ENCODE results near the gene QSOX2.

The QSOX2 gene, protein sequence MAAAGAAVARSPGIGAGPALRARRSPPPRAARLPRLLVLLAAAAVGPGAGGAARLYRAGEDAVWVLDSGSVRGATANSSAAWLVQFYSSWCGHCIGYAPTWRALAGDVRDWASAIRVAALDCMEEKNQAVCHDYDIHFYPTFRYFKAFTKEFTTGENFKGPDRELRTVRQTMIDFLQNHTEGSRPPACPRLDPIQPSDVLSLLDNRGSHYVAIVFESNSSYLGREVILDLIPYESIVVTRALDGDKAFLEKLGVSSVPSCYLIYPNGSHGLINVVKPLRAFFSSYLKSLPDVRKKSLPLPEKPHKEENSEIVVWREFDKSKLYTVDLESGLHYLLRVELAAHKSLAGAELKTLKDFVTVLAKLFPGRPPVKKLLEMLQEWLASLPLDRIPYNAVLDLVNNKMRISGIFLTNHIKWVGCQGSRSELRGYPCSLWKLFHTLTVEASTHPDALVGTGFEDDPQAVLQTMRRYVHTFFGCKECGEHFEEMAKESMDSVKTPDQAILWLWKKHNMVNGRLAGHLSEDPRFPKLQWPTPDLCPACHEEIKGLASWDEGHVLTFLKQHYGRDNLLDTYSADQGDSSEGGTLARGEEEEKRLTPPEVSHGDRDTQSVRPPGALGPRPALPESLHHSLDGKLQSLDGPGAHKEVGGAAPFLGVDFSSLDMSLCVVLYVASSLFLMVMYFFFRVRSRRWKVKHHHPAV

DNA sequence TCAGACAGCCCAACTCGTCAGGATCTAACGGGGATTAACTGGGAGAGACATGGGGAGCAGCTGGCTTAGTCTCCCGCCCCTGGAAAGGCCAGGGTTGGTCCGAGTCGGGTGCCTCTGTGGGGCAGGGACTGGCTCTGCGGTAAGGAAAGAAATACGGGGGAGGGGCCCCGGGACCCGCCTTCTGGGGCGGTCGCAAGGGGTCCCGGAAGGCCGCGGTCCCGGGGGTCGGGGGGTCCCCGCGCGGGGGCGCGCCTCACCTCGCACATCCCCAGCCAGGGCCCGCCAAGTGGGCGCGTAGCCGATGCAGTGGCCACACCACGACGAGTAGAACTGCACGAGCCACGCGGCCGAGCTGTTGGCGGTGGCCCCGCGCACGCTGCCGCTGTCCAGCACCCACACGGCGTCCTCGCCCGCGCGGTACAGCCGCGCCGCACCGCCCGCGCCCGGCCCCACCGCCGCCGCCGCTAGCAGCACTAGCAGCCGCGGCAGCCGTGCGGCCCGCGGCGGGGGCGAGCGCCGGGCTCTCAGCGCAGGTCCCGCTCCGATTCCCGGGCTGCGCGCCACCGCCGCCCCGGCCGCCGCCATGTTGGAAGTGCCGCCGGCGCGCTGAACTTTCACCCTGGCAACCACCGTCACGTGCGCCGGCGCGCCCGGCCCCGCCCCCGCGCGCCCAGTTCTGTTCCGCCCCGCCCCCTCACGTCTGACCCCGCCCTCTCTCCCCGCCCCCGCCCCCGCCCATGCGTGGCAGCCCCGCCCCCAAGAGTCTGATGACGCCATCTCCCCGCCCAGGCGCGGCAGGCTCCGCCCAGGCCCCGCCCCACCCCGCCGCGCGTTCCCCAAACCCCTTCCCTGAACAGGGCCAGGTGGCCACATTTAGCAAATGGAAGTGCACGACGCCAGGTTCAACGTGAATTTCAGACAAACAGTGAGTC is at the start of gene QSOX2:
Gene QSOX2, minus strand, starts transcription at position 594 of the 932 bp plus-strand sequence. Its CDS starts 9 bp downstream, at position 585.
- DNase-seq = peak; percentile 52

DNA sequence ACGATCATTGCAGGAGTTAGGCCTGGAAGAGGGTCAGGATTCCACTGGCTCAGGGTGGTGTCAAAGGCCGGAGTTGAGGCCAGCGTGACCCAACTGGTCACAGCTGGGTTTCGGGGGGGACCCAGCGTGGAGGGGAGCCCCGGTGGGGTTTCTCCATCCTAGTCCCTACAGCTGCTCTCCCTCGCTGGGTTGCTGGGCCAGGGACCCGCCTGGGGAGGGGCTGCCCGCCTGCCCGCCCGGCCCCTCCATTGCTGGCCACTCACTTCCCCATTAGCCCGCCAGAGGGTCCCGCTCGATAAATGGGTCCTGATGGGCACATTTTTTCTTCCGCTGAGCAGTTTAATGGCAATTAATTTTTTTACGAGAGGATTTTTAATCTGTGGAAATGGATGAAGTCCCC is 49.4 kb upstream of the QSOX2 start:
- no peak for DNase-seq

DNA sequence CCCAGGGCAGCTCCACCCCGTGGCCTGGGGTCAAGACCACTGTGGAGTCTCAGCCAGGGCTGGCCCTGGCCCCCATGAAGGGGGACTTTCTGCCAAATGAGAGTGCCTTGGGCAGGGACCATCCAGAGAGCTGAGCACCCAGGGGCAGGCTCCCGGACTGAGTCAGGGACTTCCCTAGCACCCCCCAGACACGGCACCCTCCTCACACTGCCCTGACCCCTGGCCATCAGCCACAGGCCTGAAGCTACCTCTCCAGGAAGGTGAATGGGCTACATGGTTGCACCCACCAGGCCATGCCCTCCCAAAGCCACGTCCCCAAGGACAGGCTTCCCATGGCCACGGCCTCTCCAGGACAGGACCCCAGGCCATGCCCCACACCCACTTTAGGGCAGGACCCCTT is 48.8 kb upstream of the QSOX2 start:
- DNase-seq = no peak

DNA sequence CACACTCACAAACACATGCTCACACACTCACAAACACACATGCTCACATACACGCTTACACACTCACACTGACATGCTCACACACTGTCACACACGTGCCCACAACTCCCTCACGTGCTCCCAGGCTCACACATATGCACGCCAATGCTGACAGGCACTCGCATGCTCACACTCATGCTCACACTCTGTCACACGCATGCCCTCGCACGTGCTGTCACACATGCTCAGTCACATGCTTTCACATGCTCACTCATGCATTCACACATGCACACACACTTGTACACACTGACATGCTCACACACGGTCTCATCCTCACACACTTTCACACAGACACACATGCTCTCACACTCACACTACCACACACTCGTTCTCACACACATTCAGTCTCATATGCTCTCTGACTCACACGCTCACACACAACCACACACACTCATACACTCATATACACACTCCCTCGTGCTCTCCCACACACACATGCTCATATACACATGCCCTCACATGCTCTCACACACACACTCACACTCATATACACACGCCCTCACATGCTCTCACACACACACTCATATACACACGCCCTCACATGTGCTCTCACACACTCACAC is 48.0 kb upstream of the QSOX2 start:
- no peak for DNase-seq

DNA sequence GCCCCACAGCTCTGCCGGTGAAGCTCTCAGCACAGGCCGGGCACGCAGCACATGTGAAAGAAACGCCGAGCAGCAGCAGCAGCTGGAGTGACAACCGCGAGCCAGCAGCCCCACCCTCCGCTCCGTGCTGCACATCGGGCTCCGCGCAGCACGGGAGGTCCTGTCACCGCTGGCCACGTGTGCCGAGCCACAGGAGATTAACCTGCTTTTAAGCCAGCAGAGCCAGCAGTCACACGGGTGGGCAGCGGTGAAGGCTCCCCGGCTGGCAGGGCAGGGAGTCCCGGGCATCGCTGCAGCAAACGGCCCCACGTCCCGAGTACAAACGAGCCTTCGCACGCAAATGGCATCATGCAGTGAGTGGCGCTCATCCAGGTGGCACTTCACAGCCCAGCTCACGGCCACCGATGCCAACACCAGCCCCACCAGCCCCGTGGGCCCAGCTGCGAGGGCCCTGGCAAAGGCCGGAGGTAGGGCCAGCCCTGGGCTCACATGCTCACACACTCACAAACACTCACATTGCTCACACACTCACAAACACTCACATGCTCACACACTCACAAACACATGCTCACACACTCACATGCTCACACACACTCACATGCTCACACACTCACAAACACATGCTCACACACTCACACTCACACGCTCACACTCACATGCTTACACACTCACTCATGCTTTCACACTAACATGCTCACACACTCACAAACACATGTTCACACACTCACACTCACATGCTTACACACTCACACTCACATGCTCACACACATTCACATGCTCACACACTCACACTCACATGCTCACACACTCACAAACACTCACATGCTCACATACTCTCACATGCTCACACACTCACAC is 47.2 kb upstream of the QSOX2 start:
- no peak for DNase-seq

DNA sequence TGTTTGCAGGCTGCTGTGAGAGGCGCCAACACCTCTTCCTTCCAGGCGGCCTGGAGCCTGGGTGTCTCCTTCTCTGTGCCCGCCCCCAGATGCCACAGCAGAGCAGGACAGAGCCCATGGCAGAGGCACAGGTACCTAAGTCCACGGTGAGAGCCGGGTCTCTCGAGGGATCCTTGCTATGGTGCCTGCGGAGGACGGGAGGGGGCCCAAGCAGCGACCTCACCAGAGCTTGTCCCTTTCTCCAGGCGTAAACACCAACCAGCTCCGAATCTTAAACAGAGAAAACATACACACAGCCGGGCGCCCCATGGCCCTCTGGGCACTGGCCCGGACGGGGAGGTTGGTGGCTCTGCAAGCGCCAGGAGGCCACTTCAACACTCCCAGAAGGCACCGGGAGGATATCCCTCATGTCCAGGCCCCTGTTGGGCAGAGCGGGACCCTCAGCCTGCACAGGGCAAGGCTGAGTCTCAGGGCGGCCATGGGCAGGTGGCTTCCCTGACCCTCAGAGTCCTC is 46.5 kb upstream of the QSOX2 start:
- DNase-seq = no peak

DNA sequence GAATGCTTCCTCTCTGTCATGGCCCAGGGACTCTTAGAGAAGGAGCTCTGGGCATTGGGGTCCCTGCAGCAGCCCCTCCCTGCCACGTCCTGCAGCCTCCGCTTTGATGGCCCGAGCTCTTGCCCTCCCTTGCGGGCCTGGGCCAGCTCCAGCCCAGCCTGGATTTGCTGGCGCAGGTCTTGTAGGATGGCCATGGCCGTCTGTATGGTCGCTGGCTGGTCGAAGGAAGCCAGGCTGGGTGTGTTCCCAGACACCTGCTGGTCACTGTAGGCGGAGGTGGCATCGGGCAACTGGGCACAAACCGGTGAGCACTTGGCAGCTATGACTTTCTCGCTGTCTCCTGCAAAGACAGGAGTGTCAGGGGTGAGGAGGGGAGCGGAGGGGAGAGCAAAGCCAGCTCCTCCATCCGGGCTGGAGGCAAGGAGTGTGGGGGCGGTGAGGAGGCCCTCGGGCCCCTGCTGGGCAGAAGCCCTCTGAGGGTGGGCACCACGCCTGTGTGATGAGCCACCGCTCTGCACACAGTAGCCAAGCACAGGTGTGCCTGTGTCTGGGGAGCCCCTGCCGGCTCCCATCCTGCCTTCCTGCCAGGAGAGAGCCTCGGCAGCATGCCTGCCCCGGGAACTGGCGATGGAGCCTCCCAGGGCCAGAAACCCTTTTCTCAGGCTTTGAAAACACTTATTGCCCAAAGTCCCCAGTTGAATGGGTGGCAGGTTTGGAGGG is 45.9 kb upstream of the QSOX2 start:
- DNase-seq = no peak

DNA sequence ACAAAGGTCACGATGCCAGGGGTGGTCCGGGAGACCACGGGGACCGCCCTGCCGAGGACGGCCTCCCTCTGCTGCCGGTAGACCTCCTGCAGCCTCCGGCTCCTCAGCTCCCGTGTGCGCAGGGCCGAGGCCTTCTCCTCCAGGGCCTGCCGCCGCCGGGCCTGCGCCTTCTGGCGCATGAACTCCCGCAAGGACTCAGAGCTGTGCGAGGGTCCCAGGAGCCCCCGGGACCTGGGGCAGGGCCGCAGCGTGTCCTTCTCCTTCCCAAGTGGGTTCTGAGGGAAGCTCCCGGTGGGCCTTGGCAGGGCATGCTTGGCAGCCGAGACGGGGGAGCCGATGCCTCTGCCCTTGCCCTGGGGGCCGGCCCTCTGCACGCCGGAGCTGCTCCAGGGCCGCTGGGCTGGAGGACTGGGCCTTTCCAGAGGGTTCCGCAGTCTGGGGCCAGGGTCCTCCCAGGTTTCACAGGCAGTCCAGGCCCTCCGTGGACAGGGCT is 44.9 kb upstream of the QSOX2 start:
- DNase-seq = no peak

DNA sequence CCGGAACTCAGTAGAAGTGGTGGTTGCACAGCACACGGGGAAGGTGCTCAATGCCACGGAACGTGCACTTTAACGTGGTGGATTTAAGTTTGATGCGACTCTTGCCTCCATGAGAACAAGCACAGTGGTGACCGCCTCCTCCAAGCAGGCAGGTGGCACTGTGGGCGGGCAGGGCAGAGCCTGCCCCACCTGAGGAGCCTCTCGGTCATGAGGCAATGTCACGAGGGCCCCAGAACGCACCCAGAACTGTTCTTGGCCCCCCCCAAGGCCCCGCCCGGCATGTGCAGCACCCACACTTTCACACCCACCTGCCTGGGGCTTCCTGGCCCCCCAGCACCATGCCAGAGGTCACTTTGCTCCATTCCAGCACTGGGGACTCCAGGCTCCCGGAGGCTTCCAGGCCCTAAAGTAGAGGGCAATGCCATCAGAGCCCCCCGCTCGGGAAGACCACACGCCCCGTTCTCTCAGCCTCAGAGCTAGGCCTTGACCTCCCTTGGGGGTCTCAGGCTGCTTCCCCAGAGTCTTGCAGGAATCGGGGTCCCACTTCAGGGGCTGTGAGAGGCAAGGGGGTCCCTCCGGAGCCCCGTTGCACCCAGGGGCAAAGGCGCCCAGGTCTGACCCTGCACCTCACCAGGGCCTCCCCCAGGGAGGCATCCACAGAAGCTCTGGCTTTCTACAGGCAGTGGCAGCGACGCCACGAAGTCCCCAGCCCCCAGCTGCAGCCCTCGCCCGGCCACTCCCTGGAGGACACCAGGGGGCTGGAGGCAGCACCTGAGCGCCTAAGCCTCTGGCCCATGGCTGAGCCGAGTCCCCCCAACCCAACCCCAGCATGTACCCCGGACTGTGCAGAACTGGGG is 44.3 kb upstream of the QSOX2 start:
- no peak for DNase-seq

DNA sequence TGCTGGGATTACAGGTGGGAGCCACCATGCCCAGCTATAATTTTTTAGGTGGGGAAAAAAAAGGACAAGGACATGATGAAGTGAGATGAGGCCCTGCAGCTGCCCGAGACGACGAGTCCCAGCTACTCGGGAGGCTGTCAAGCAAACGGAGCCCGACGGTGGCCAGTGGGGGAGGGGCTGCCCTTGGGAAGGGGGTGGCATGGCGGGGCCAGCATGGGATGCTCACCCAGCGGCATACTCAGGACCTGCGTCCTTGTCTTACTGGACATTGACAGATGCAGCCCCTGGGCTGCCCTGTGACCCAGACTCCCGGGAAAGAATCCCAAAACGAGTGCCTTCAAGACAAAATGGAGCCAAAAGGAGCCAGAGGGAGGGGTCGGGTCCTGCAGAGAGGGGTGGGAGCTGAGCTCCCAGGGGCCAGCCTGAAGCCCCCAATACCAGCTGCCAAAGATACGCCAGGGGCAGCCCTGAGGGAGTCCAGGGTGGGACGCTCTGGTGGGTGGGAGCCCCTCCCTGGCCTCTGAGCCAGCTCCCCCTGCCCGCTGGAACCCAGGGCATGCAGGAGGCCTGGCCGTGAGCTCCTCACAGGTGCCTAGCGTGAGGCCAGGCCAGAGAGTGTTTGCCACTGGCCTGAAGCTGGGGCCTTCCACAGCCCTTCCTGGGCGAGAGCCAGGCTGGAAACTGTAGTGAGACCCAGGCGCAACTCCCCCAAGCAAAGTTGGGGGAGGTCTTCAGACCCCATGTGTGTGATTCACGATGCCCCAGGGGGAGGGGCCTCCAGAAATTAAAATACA is 42.5 kb upstream of the QSOX2 start:
- DNase-seq = no peak

DNA sequence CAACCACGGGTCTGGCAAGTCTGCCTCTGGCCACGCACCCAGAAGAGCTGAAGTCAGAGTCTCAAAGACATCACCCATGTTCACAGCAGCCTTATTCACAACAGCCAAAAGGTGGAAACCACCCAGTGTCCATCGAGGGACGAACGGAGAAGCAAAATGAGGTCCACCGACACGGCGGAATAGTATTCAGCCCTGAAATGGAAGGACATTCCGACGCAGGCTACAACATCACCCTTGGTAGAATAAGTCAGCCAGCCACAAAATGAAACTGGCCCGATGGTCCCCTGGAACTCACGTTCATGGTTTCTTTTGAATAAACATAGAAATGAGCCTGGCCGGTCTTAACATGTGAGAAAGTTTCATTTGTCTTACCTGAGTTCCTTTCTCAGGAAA is 41.4 kb upstream of the QSOX2 start:
- no peak for DNase-seq

DNA sequence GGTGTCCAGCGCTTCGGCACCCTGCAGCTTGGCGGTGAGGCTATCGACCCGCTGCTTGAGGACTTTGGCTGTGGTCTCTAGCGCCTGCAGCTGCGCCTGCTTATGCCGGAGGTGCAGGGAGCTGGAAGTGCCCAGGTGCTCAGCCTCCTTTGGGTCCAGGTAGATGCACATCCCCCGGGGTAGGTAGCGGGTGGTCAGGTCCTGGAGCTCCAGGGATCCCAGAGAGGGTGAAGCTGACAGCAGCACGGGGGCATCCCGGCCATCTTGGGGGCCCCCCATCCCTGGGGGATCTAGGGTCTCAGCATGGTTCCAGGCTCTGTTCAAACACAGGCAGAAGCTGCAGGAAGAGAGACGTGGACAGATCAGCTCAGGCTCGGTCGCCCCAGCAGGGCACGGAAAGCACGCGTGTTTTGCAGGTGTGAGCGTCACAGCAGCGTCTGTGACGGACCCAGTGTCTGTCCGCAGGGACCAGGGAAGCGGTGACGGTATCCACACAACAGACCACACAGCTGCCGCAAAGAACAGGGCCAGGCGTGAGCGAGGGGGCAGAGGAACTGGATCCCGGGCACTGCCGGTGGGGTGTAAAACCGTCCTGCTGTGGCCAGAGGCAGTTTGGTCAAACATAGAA is 40.9 kb upstream of the QSOX2 start:
- no peak for DNase-seq

DNA sequence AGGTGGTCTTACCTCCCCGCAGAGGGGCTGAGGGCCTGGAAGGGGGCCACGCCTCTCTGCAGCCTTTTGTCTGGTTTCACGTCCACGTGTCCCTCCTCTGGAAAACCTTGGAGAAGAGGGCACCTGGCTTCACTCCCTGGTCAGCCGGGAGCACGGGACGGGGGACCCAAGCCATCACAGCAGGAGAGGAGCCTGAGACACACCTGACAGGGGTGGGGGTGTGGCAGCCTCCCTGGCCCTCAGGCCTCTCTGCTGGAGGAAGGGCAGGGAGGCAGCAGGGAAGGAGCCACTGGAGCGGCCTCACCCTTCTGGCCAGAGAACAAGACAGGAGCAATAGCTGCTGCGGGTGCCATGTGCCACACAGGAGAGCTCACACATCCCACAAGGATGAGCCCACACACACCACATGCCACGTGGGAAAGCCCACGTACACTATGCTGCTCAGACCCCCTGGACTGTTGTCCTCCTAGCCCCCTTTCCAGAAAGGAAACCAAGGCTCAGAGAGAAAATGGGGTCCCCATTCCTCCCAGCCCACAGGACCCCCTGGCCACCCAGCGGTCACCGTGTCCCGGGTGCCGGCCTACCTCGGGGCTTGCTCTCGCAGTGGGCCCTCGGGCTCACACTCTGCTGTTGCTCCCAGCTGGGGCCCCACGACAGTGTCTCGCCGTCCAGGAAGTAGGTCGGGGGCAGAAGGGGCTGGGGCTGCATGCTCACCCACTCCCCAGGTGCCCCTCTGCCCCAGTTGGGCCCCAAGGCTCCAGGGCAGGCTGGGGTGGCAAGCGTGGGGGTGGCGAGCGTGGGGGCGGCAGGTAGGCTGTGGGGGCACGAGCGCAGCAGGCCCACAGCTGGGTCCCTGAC is 40.1 kb upstream of the QSOX2 start:
- DNase-seq = no peak

DNA sequence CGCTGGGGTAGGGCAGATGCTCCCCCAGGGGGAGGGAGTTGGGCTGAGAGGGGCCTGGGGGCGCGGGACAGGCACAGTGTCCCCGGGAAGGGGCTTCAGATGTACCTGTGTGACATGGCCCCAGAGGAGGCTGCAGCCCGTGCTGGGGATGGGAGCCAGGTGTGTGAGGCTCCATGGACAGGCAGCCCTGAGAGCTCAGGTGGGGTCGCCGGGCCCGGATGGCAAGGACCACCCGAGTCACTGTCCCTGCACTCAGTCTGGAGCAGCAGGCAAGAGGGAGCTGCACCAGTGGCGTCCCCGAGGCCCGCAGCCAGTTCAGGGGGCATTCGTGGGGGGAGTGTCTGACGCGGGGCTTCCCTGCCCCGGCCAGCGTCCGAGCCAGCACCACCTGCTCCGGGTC is 39.3 kb upstream of the QSOX2 start:
- no peak for DNase-seq

DNA sequence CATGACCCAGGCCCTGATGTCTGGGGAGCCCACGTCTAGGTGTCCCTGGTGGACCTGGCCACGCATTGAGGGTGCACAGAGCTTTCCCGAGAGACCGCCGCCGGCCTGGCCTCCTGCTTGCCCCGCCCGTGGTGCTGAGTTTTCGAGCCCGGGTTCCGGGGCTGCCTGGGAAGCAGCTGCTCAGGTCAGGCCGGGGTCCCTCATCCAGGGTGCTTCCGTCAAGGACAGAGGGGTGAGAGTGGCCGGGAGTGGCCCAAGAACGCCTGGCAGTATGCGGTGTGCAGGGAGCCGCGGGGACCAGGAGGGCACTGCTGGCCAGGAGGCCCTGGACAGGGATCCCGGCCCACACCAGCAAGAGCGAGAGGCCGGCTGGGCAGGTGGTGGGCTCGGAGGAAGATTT is 38.7 kb upstream of the QSOX2 start:
- DNase-seq = no peak

DNA sequence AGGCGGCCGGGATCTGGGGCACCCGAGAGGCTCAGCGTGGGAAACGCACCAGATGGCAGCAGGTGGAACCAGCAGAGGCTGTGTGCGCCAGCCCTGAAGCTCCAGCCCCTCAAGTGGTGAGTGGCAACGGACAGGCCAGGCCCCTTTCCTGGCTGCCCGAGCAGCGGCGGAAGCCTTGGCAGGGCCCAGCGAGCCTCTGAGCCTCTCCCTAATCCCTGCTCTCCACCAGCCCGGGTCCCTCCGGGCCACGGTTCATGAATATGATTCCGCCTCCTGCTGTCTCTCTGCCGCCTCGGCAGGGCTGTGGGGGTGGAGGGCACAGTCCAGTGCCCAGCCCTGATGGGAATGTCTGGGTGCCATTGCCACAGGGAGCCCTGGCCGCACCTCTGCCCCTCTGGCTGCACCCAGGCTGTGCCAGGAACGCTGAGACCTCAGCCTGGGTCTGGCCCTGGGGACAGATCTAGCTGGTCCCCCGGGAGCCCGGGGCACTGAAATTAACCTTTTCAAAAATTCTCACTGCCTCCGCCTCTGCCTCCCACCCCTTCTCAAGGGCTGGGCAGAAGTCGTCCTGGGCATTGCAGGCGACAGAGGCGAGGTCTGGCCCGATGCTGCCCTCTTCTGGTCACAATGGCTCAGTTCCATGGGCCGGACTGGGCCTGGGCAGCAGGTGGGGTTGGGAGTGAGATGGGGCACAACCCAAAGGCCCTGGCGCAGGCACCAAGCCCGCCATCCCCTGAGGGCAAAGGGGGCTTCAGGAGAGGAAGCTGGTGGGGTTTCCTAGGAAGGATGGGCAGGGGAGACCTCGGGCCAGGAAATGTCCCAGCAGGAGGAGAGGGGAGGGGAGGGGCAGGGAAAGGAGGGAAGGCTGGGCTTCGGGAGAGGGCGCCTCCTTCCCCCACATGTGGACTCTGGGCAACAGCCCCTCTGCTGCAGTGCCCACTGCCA is 38.0 kb upstream of the QSOX2 start:
- no peak for DNase-seq
